Activated naive CD4-positive, alpha-beta T cell (primary cell): ENCODE results near the gene RABGAP1L.
A peak's percentile ranks its signal among the peaks of the same experiment; 100 is the strongest.
"Not testable (repeated sequence)": the region's sequence is repeated elsewhere in the genome, so short reads cannot be mapped to it uniquely, and the experiment has no call there.

Experiments
- DNase-seq, 4 experiments: peaks; one replicate each; lab custom pipeline; 2025; lab: John Stamatoyannopoulos, UW

The RABGAP1L gene

GRCh38 chr1:174243451-174244000, 84.2 kb downstream of the RABGAP1L start:
- no peak for DNase-seq

GRCh38 chr1:174244017-174244416, 84.7 kb downstream of the RABGAP1L start:
- DNase-seq = no peak

DNA sequence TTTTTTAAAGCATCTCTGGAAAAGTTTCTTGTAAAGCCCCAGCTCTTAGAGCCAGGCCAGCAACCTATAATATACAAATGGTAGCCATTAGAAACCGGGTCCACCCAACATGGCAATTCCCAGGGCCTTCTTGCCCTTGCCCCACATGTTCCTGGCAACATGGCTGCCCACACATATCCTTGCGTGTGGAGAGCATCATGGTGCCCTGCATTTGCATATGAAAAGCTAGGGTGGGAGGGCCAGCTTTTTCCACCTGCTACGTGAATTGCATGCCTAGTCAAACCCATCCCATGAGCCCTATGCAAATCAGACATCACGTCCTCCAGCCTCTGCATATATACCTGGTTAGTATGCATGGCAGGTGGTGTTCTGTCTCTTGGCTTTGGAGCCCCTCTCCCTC, 88.2 kb downstream of the RABGAP1L start:
- no peak for DNase-seq

GRCh38 chr1:174248041-174248440, 88.7 kb downstream of the RABGAP1L start:
- no peak for DNase-seq

GRCh38 chr1:174256386-174256785, 97.1 kb downstream of the RABGAP1L start:
- DNase-seq = not testable (repeated sequence)

DNA sequence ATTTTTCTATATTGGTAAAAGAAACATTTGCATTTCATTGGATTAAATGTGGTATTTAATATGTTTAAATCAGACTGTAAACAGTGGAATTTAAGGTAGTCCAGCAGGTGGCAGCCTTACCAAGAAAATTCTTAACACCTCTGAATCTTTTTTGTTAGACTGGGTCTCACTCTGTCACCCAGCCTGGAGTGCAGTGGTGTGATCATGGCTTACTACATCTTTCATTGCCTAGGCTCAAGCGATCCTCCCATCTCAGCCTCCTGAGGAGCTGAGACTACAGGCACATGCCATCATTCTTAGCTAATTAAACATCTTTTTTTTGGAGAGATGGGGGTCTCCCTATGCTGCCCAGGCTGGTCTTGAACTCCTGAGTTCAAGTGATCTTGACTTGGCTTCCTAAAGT, 98.8 kb downstream of the RABGAP1L start:
- DNase-seq = peak in 2 of 4 experiments; percentile 0 to 1

DNA sequence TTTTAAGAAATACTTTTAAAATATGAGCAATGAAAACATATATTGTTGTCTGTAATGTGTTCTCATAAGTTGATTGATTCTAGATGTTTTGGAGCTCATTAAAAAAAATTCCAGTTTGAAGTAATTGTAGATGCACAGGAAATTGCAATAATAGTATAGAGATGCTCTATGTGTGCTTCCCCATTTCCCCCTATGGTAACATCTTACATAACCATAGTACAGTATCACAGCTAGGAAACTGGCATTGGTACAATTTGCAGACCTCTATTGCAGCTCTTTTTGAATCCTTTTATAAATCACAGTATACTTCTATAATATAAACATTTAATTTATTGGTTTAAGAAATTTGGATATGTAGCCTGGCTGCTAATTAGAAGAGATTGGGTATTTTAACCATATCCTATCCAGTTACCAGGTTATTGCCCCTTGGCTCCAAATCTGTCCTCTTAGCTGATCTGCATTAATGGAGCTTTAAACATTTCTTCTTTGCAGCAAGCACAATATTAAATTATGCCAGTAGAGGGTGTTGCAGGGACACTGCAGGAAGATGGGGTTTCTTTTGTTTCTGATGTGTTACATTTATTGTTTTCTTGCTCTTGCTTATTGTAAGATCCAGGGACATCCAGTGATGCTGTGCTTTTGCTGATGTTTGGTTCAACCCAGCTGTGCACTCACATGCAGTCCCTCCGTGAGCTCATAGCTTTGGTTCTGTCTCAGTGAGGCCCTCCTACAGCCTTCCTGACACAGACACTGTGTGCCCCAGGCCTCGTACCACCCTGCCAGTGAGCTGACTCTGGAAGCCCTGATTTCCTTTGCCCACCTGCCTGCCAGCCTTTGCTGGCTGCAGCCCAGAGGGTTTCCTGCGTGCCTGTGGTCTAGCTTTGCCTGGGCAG, 103.3 kb downstream of the RABGAP1L start:
- DNase-seq = no peak

- DNase-seq = no peak
These were observed 106.0 kb downstream of the RABGAP1L start for GRCh38 chr1:174265282-174265681.

GRCh38 chr1:174266476-174266875, 107.2 kb downstream of the RABGAP1L start:
- no peak for DNase-seq

- no peak for DNase-seq
These were observed 107.8 kb downstream of the RABGAP1L start for GRCh38 chr1:174266991-174267612.

DNA sequence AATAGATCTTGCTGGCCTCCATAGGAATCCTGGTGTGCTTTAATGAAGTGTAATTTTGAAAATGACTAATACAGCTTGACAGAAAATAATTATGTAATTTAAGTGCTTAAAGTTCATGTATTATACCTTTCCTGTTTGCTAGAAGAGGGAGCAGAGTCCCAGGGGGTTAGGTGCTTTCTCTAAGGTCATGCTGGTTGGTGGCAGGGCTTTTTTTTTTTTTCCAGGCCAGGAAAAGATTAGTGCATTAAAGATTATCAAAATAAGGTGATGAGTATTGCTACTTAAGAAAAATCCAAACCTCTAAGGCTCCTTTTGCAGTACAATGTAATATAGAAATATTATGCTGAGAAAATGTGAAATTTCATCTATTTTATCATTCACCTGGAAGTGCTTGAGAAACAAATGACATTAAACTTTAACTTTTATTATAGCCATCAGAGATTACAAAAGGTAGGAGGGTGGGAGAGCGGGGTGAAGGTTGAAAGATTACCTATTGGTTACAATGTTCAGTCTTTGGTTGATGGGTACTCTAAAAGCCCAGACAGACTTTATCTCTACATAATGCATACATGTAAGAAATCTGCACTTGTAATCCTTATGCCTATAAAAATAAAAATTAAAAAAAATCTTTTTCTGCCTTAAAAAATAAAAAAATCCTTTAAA, 110.8 kb downstream of the RABGAP1L start:
- DNase-seq = no peak

DNA sequence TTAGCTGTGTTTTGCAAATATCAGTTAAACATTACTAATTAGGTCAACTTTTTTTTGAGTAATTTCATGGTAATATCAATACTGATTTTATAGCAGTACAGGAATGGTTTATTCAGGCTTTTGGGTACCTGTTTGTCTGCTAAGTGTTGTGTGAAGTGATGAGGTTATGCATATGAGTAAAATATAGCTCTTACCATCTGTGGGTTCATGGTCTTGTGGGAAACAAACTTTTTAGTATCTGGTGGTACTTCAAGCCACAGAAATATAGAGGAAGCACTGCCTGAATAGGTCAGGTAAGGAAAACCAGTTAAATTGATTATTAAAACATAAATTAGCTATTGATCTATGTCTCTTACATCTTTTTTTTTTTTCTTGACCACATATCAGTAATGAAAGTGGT, 113.9 kb downstream of the RABGAP1L start:
- no peak for DNase-seq

DNA sequence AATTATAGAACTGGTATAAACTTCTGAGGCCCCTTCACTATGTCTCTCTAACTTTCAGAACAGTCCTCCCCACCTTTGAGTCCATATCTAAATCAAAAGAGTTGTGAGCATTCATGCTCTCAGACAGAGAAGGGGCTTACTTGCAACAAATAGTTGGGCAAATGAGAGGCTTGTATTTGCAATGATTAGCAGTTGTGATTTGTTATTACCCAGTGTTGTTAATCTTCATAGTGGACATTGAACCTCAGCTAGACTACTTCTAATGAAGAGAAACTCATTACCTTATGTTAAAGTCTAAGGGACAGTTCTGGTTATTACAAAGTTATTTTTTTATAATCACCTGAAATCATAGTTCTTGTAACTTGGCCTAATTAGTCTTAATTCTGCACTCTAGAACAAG, 114.5 kb downstream of the RABGAP1L start:
- no peak for DNase-seq

DNA sequence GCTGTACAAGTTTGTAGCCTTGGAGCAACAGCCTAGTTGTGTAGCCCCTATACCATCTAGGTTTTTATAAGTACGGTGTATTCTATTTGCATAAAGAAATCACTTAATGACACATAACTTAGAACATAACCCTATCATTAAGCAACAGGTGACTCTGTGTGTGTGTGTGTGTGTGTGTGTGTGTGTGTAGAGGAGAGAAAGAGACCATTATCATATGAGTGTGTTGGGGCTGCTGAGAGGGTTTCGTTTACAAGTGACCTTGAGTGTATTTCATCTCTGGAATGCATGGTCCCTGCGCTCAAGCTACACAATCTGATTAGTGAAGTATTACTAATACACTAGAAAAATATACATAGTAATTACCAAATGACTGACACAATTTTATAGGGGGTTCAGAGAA, 115.1 kb downstream of the RABGAP1L start:
- no peak for DNase-seq

- DNase-seq = no peak
These were observed 115.6 kb downstream of the RABGAP1L start for GRCh38 chr1:174274884-174275283.

DNA sequence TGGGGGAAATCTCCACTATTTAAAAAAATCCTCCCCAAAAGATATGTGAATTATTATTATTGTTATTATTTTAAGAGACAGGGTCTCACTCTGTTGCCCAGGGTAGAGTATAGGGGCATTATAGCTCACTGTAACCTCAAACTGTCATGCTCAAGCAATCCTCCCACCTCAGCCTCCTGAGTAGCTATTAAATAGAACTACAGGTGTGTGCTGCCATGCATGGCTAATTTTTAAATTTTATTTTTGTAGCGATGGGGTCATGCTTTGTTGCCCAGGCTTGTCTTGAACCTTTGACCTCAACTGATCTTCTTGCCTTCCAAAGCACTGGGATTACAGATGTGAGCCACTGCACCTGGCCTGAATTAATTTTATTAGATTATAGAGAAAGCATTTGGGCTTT, 116.8 kb downstream of the RABGAP1L start:
- DNase-seq = no peak

DNA sequence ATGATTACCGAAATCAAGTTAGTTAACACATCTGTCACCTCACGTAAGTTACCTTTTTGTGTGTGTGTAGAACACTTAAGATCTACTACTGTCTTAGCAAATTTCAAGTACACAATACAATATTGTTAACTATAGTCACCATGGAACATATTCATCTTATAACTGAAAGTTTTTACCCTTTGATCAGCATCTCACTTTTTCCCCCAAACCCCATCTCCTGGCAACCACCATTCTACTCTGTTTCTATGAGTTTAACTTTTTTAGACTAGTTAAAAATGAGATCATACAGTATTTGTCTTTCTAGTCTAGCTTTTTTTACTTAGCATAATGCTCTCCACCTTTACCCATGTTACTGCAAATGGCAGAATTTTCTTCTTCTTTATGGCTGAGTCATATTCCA, 124.7 kb downstream of the RABGAP1L start:
- DNase-seq = no peak

- DNase-seq = no peak
These were observed 126.7 kb downstream of the RABGAP1L start for GRCh38 chr1:174286042-174286441.

- no peak for DNase-seq
These were observed 130.5 kb downstream of the RABGAP1L start for GRCh38 chr1:174289644-174290310.

- no peak for DNase-seq
These were observed 131.7 kb downstream of the RABGAP1L start for GRCh38 chr1:174291059-174291458.

GRCh38 chr1:174296309-174296708, 137.0 kb downstream of the RABGAP1L start:
- DNase-seq = no peak

- DNase-seq = no peak
These were observed 138.0 kb downstream of the RABGAP1L start for GRCh38 chr1:174297351-174297750.
